NT2/D1 (cell line): Measurements from ENCODE around the gene SDS.

Experiments
- SUZ12 ChIP-seq: IDR thresholded peaks from 2 replicates; pipeline ENCODE4 v1.6.1; 2011; ENCODE audit not compliant: insufficient read length, insufficient read depth; ENCODE audit errors: extremely low read depth
- YY1 ChIP-seq: IDR thresholded peaks from 2 replicates; pipeline ENCODE4 v1.6.1; 2011; ENCODE audit not compliant: insufficient read length, insufficient read depth
- ZNF274 ChIP-seq: IDR thresholded peaks from 2 replicates; pipeline ENCODE4 v1.6.1; 2011; ENCODE audit warnings: mild to moderate bottlenecking, low read depth, low read length

DNA sequence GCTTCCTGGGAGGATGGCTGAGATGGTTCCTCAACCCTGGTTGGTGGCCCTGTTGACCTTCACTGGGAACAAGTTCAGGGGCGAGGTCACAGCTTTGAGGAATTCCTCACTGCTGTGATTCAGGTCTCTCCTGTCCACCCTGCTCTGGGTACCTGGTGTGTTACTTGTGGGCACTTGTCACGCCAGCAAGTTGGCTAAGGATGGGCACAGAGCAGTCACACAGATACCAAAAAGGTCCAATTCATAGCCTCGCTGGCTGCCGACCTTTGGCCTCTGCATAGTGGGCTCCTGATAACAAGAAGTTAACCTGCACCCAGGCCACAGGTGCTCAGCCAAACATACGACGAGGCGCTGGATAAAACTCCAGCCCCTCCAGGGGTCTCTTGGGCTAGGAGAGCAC is 11.2 kb downstream of the SDS start:
- TF ChIP-seq ZNF274 (no peak), YY1 (no peak), SUZ12 (no peak)
